Measurements from ENCODE around the gene SLC25A21.

- TF ChIP-seq CTCF (IDR thresholded peaks at IDR 0.05) = no peak
- no peak for TF ChIP-seq POLR2A (IDR thresholded peaks at IDR 0.05)
Measured at GRCh38 chr14:37081218-37081617, 91.2 kb downstream of the SLC25A21 start.

All from stomach (tissue), 4 donors.